Smooth muscle cell of the brain vasculature (primary cell): ENCODE data around the gene ESAM.

Experiments used
- DNase-seq: peaks from one replicate; pipeline ENCODE4 v3.0.0-alpha.2; 2012; ENCODE audit warnings: low read depth, low spot score

The ESAM gene

GRCh38 chr11:124753205-124753604 is 8.9 kb downstream of the ESAM start:
- no peak for DNase-seq

- no peak for DNase-seq
Observed at GRCh38 chr11:124752471-124753102, 9.5 kb downstream of the ESAM start.

GRCh38 chr11:124751741-124752470 is 10.2 kb downstream of the ESAM start, which contains the start of gene VSIG2:
TSS of gene VSIG2 (minus strand) at chr11:124752255. CDS start at chr11:124752137, 118 bp downstream.
- DNase-seq = no peak

GRCh38 chr11:124751391-124751740 is 10.7 kb downstream of the ESAM start:
- DNase-seq = no peak

GRCh38 chr11:124749912-124750311 is 12.2 kb downstream of the ESAM start:
- no peak for DNase-seq

GRCh38 chr11:124748481-124749343 is 13.4 kb downstream of the ESAM start:
- no peak for DNase-seq

- no peak for DNase-seq
Observed at GRCh38 chr11:124748100-124748418, 14.0 kb downstream of the ESAM start.

- no peak for DNase-seq
Observed at GRCh38 chr11:124747406-124748099, 14.5 kb downstream of the ESAM start.

GRCh38 chr11:124746621-124747243 is 15.4 kb downstream of the ESAM start:
- DNase-seq = peak; percentile 33

GRCh38 chr11:124745835-124746620 is 16.1 kb downstream of the ESAM start:
- no peak for DNase-seq

GRCh38 chr11:124745270-124745834 is 16.7 kb downstream of the ESAM start:
- DNase-seq = no peak

GRCh38 chr11:124743050-124743449 is 19.0 kb downstream of the ESAM start:
- no peak for DNase-seq

- DNase-seq = no peak
Observed at GRCh38 chr11:124742555-124742954, 19.5 kb downstream of the ESAM start.

GRCh38 chr11:124740277-124740882 is 21.7 kb downstream of the ESAM start:
- no peak for DNase-seq

GRCh38 chr11:124739479-124740276 is 22.4 kb downstream of the ESAM start, which contains the start of gene NRGN:
TSS of gene NRGN (plus strand) at chr11:124739942. CDS start at chr11:124740085, 143 bp downstream.
- DNase-seq = peak; percentile 56

GRCh38 chr11:124738713-124739478 is 23.2 kb downstream of the ESAM start:
- DNase-seq = no peak

- DNase-seq = no peak
Observed at GRCh38 chr11:124737638-124738305, 24.3 kb downstream of the ESAM start.

GRCh38 chr11:124736736-124737135 is 25.4 kb downstream of the ESAM start:
- DNase-seq = no peak
